ENCODE results near the gene SOX21.

DNA sequence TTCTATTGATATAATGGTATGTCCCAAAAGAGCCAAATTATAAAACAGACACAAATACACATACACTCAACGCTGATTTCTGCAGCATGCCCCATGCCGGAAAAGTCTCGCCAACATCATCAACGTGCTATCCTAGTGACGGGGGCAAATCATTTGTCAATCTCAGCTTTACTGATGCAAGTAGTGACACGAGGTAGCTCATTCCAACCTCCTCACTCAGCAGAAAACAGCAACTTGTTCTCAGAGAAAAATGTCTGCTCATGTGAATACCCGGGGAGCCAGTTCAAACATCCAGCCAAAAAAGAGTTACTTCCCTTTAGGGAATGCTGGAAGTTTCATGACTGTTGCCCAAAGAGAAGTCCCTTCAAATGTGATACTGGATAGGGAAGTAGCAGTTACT, 46.3 kb downstream of the SOX21 start:
- TF ChIP-seq ZNF462 (CRISPR knock-in tag; IDR thresholded peaks at IDR 0.05) = no peak
- TF ChIP-seq, protein P1, sequence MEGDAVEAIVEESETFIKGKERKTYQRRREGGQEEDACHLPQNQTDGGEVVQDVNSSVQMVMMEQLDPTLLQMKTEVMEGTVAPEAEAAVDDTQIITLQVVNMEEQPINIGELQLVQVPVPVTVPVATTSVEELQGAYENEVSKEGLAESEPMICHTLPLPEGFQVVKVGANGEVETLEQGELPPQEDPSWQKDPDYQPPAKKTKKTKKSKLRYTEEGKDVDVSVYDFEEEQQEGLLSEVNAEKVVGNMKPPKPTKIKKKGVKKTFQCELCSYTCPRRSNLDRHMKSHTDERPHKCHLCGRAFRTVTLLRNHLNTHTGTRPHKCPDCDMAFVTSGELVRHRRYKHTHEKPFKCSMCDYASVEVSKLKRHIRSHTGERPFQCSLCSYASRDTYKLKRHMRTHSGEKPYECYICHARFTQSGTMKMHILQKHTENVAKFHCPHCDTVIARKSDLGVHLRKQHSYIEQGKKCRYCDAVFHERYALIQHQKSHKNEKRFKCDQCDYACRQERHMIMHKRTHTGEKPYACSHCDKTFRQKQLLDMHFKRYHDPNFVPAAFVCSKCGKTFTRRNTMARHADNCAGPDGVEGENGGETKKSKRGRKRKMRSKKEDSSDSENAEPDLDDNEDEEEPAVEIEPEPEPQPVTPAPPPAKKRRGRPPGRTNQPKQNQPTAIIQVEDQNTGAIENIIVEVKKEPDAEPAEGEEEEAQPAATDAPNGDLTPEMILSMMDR (conservative IDR thresholded peaks at IDR 0.05; ENCODE audit: low read depth in 2 of 2) = no peak

Measured in GM23338 (cell line).